Pancreas (tissue), 10 donors: ENCODE measurements around the gene CHCHD3. TPM values are rescaled to one million over a fixed set of nuclear protein-coding genes. Genes with fewer than 3 reads are reported as not detected.

Source experiments
- ATAC-seq, 4 donors: fragments of 200-7000 bp; cut with Tn5 transposase; one replicate each; pipeline versions ENCODE4 v1.8.0 to v1.9.1; 2020; ENCODE audit warnings: mild to moderate bottlenecking in 4 of 4, moderate library complexity in 4 of 4
- DNase-seq, 6 donors: peaks; one replicate each; pipeline ENCODE4 v3.0.0-alpha.2; 2020
- FAIRE-seq: peaks from 2 replicates; lab custom pipeline; 2012; peaks lifted over from hg19 to GRCh38; lab: Jason Lieb, UNC
- H3K27ac ChIP-seq, 4 donors: fragments of 200-600 bp; sonication (generic); 1 replicate in 3 of 4; 2 replicates in 1 of 4; pipeline versions ENCODE4 v1.5.0 to v1.8.0; 2020
- H3K27me3 ChIP-seq, 4 donors: fragments of 200-600 bp; one replicate each; pipeline ENCODE4 v1.8.0; 2021
- H3K36me3 ChIP-seq, 3 donors: fragments of 200-600 bp; sonication (generic) in 1 of 3; one replicate each; pipeline versions ENCODE4 v1.5.0 to v1.8.0; 2020 to 2021
- H3K4me1 ChIP-seq, 3 donors: fragments of 200-600 bp; one replicate each; pipeline ENCODE4 v1.8.0; 2021
- H3K4me3 ChIP-seq, 4 donors: fragments of 200-600 bp; sonication (generic) in 2 of 4; one replicate each; pipeline versions ENCODE4 v1.5.0 to v1.8.0; 2020 to 2021
- H3K9me3 ChIP-seq, 4 donors: fragments of 200-600 bp; one replicate each; pipeline ENCODE4 v1.8.0; 2021
- CTCF ChIP-seq, 4 donors: fragments of 200-600 bp; sonication (generic) in 3 of 4; IDR thresholded peaks; one replicate each; pipeline versions ENCODE4 v1.5.0 to v1.8.0; 2021; ENCODE audit warnings: antibody characterized with exemption in 4 of 4
- WGBS, 2 donors: extraction: QIAGEN DNeasy Blood & Tissue Kit; methylation state at CpG; one replicate each; pipeline ENCODE4 v1.1.7; 2013; 5-methylcytosine and 5-hydroxymethylcytosine counted together
- intact Hi-C, 3 donors: fragments of 100-400 bp; cut with DNase I; formaldehyde crosslinking; loops; one replicate each; pipeline versions ENCODE4 v1.11.1 to v1.14.2; 2022
- polyA plus RNA-seq, 2 donors: library from polyadenylated mRNA; stranded (reverse); fragments of 200-250 nt; gene quantifications; one replicate each; pipeline ENCODE4 v1.2.3, GENCODE V29; 2013
- total RNA-seq, 6 donors: library from RNA; stranded (reverse); fragmentation: NEBNext Ultra II Directional in 4 of 6; extraction: Animal tissue kit (Norgen Biotek cat#: 25700) in 4 of 6; gene quantifications; one replicate each; pipeline versions ENCODE4 v1.2.1 to v1.2.4, GENCODE V29; 2021 to 2023
- donor health status: healthy with polysubstance abuse.
- donor health status: DM: no; HTN: no; CAD: no; lungs with moderate emphysema.
- donor health status: DM: no; HTN: no; CAD: no.
- donor health status: control.
- donor health status: control.
- donor health status: Bipolar disorder and iron deficiency.
- donor health status: DM: yes; HTN: yes; CAD: no.
- donor health status: DM: no; HTN: no; CAD: no.
- donor health status: DM: no; HTN: no; CAD: no.
- donor health status: DM: yes; HTN: yes; CAD: no.

The CHCHD3 gene
- total and polyA plus RNA-seq, 8 donors, result 7.9 to 23.2 (median 19.3) TPM

- TF ChIP-seq CTCF (IDR thresholded peaks at IDR 0.05), result no peak
- no peaks in the 10 kb centered on the region for H3K9me3 ChIP-seq
- H3K27ac ChIP-seq, result no peak overlapping the region
- intact Hi-C loops, result no loop called here
- H3K36me3 ChIP-seq, result peaks cover 0 to 3% (median 3%) of the 10 kb centered on the region in 3 donors
- DNase-seq (no peak), FAIRE-seq (no peak), ATAC-seq (no peak)
- H3K27me3 ChIP-seq, result no peaks in the 10 kb centered on the region
- H3K4me1 ChIP-seq, result no peaks in the 10 kb centered on the region
- no peak overlapping the region for H3K4me3 ChIP-seq
Measured at GRCh38 chr7:133022661-133023060, 59.2 kb downstream of the CHCHD3 start.

- no peaks in the 10 kb centered on the region for H3K27me3 ChIP-seq
- DNase-seq (no peak), ATAC-seq (no peak), FAIRE-seq (no peak)
- intact Hi-C loops, result no loop called here
- H3K36me3 ChIP-seq, result peaks cover 0 to 3% (median 3%) of the 10 kb centered on the region in 3 donors
- no peak overlapping the region for H3K4me3 ChIP-seq
- 64 to 77% methylated on average over 3 of the region's 3 CpGs for WGBS, 2 donors
- H3K27ac ChIP-seq, result no peak overlapping the region
- TF ChIP-seq CTCF (IDR thresholded peaks at IDR 0.05), result no peak
- no peaks in the 10 kb centered on the region for H3K9me3 ChIP-seq
- no peaks in the 10 kb centered on the region for H3K4me1 ChIP-seq
Measured at GRCh38 chr7:133021196-133021595, 60.7 kb downstream of the CHCHD3 start.

DNA sequence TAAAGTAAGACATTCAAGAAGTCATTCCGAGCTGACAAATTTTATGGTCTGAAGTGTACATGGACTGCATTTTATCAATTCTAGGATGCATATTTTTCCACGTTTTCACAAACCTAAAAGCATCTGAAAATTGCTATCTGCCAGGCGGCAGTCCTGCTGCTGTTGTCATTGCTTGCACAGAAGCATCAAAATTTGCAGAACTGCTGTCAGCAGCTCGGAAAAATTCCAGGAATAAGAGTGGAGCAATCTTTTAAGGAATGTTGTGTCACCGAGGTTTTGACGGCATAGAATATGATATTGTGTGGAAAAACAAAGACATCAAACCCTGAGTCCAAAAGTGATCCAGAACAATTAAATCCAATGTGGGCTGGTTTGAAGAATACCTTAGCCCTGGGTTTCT, 61.4 kb downstream of the CHCHD3 start:
- no peaks in the 10 kb centered on the region for H3K27me3 ChIP-seq
- no peak overlapping the region for H3K27ac ChIP-seq
- H3K9me3 ChIP-seq, result no peaks in the 10 kb centered on the region
- H3K4me3 ChIP-seq, result no peak overlapping the region
- DNase-seq (no peak), FAIRE-seq (no peak), ATAC-seq (no peak)
- H3K4me1 ChIP-seq, result no peaks in the 10 kb centered on the region
- WGBS, 2 donors, result 92 to 96% methylated on average over 6 of the region's 6 CpGs
- H3K36me3 ChIP-seq, result peaks cover 0 to 3% (median 3%) of the 10 kb centered on the region in 3 donors
- intact Hi-C loops, result no loop called here
- TF ChIP-seq CTCF (IDR thresholded peaks at IDR 0.05), result no peak

- peaks cover 0 to 3% (median 3%) of the 10 kb centered on the region in 3 donors for H3K36me3 ChIP-seq
- H3K4me1 ChIP-seq, result no peaks in the 10 kb centered on the region
- TF ChIP-seq CTCF (IDR thresholded peaks at IDR 0.05), result no peak
- no peak overlapping the region for H3K4me3 ChIP-seq
- DNase-seq (no peak), ATAC-seq (no peak), FAIRE-seq (no peak)
- H3K27ac ChIP-seq, result no peak overlapping the region
- H3K27me3 ChIP-seq, result no peaks in the 10 kb centered on the region
- intact Hi-C loops, result no loop called here
- no peaks in the 10 kb centered on the region for H3K9me3 ChIP-seq
- WGBS, 2 donors, result 96 to 98% methylated on average over 2 of the region's 2 CpGs
Measured at GRCh38 chr7:133019590-133019989, 62.3 kb downstream of the CHCHD3 start.

DNA sequence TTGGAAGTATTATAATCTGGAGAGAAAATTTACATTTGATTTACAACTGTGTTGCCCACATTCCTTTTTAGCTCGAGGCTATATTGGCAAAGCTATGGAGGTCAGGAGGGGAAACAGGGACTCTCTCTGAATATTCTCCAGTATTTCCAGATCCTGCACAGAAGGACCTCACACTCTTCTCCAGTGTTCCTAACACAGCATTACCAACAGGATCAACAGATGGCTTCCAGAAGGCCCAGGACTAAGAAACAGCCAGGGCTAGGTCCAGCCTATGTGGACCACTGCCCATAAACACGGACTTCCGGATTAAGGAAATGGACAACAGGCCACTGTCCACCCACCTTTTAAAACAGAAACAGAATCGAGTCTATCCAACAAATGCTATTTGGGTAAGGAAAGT, 65.3 kb downstream of the CHCHD3 start:
- H3K27ac ChIP-seq, result no peak overlapping the region
- ATAC-seq (no peak), DNase-seq (no peak), FAIRE-seq (no peak)
- intact Hi-C loops, result no loop called here
- H3K4me1 ChIP-seq, result no peaks in the 10 kb centered on the region
- no peaks in the 10 kb centered on the region for H3K36me3 ChIP-seq
- H3K27me3 ChIP-seq, result no peaks in the 10 kb centered on the region
- WGBS, 2 donors, result 69 to 71% methylated on average over 4 of the region's 4 CpGs
- H3K4me3 ChIP-seq, result no peak overlapping the region
- no peak for TF ChIP-seq CTCF (IDR thresholded peaks at IDR 0.05)
- H3K9me3 ChIP-seq, result no peaks in the 10 kb centered on the region
